ENCODE results near the gene CCDC120. TPM values are rescaled to one million over a fixed set of nuclear protein-coding genes. Genes with fewer than 3 reads are reported as not detected.

Gene CCDC120
- total RNA-seq, 2 donors from 2014 or later: 10.8 to 11.8 TPM

GRCh38 chrX:49043987-49044281 lies 14.9 kb upstream of the CCDC120 start:
- peak overlapping the region; percentile 89 for H3K4me3 Mint-ChIP-seq
- DNase-seq (no peak), ATAC-seq (no peak)
- H3K4me1 Mint-ChIP-seq: peaks cover 27% of the 10 kb centered on the region
- peak overlapping the region; percentile 86 for H3K27ac Mint-ChIP-seq
- no peaks in the 10 kb centered on the region for H3K9me3 ChIP-seq (ENCODE audit: control insufficient read depth, low read length, poor library complexity, severe bottlenecking)
- H3K27me3 Mint-ChIP-seq: no peaks in the 10 kb centered on the region
- no peaks in the 10 kb centered on the region for H3K36me3 Mint-ChIP-seq (ENCODE audit: low read depth)

- no peaks in the 10 kb centered on the region for H3K36me3 Mint-ChIP-seq (ENCODE audit: low read depth)
- H3K4me1 Mint-ChIP-seq: peaks cover 31% of the 10 kb centered on the region
- no peaks in the 10 kb centered on the region for H3K9me3 ChIP-seq (ENCODE audit: control insufficient read depth, low read length, poor library complexity, severe bottlenecking)
Observed at GRCh38 chrX:49053223-49054072, 5.4 kb upstream of the CCDC120 start.

GRCh38 chrX:49054073-49054762 lies 4.6 kb upstream of the CCDC120 start:
- no peaks in the 10 kb centered on the region for H3K36me3 Mint-ChIP-seq (ENCODE audit: low read depth)
- peak overlapping the region; percentile 90 for H3K27ac Mint-ChIP-seq
- H3K4me1 Mint-ChIP-seq: peaks cover 31% of the 10 kb centered on the region
- no peak for DNase-seq
- no peaks in the 10 kb centered on the region for H3K9me3 ChIP-seq (ENCODE audit: control insufficient read depth, low read length, poor library complexity, severe bottlenecking)
- no peak for ATAC-seq
- H3K27me3 Mint-ChIP-seq: no peaks in the 10 kb centered on the region
- peak overlapping the region; percentile 78 for H3K4me3 Mint-ChIP-seq

More at GRCh38 chrX:49053223-49054072, 5.4 kb upstream of the CCDC120 start:
- Mint-ChIP-seq H3K27ac (peak overlapping the region; percentile 90), H3K27me3 (no peaks in the 10 kb centered on the region), H3K4me3 (peak overlapping the region; percentile 81)
- DNase-seq (peak; percentile 27 to 36 (median 36)), ATAC-seq (peak; percentile 81)

GRCh38 chrX:49059201-49059600 lies 402 bp downstream of the CCDC120 start:
- DNase-seq: no peak
- H3K4me1 Mint-ChIP-seq: peaks cover 16% of the 10 kb centered on the region
- H3K4me3 Mint-ChIP-seq: no peak overlapping the region
- H3K27me3 Mint-ChIP-seq: no peaks in the 10 kb centered on the region
- no peak overlapping the region for H3K27ac Mint-ChIP-seq
- no peak for ATAC-seq
- no peaks in the 10 kb centered on the region for H3K36me3 Mint-ChIP-seq (ENCODE audit: low read depth)
- H3K9me3 ChIP-seq (ENCODE audit: control insufficient read depth, low read length, poor library complexity, severe bottlenecking): no peaks in the 10 kb centered on the region

- ATAC-seq: no peak
- H3K4me3 Mint-ChIP-seq: no peak overlapping the region
- H3K36me3 Mint-ChIP-seq (ENCODE audit: low read depth): no peaks in the 10 kb centered on the region
- H3K27me3 Mint-ChIP-seq: no peaks in the 10 kb centered on the region
- DNase-seq: no peak
- H3K4me1 Mint-ChIP-seq: peaks cover 12% of the 10 kb centered on the region
- no peaks in the 10 kb centered on the region for H3K9me3 ChIP-seq (ENCODE audit: control insufficient read depth, low read length, poor library complexity, severe bottlenecking)
- H3K27ac Mint-ChIP-seq: no peak overlapping the region
Observed at GRCh38 chrX:49059681-49060085, 884 bp downstream of the CCDC120 start.

GRCh38 chrX:49060914-49061313 lies 2.1 kb downstream of the CCDC120 start:
- Mint-ChIP-seq H3K27me3 (no peaks in the 10 kb centered on the region), H3K4me3 (no peak overlapping the region), H3K36me3 (ENCODE audit: low read depth) (no peaks in the 10 kb centered on the region), H3K27ac (peak overlapping the region; percentile 8), H3K4me1 (peaks cover 6% of the 10 kb centered on the region)
- DNase-seq (no peak), ATAC-seq (no peak)
- H3K9me3 ChIP-seq (ENCODE audit: control insufficient read depth, low read length, poor library complexity, severe bottlenecking): no peaks in the 10 kb centered on the region

- Mint-ChIP-seq H3K36me3 (ENCODE audit: low read depth) (no peaks in the 10 kb centered on the region), H3K27me3 (no peaks in the 10 kb centered on the region), H3K4me1 (peaks cover 4% of the 10 kb centered on the region), H3K4me3 (no peak overlapping the region), H3K27ac (peak overlapping the region; percentile 8)
- DNase-seq (no peak), ATAC-seq (no peak)
- H3K9me3 ChIP-seq (ENCODE audit: control insufficient read depth, low read length, poor library complexity, severe bottlenecking): no peaks in the 10 kb centered on the region
Observed at GRCh38 chrX:49061490-49061889, 2.7 kb downstream of the CCDC120 start.

GRCh38 chrX:49061916-49062315 lies 3.1 kb downstream of the CCDC120 start:
- Mint-ChIP-seq H3K27ac (peak overlapping the region; percentile 8), H3K4me1 (peaks cover 4% of the 10 kb centered on the region), H3K27me3 (no peaks in the 10 kb centered on the region), H3K4me3 (no peak overlapping the region), H3K36me3 (ENCODE audit: low read depth) (no peaks in the 10 kb centered on the region)
- ATAC-seq (no peak), DNase-seq (no peak)
- H3K9me3 ChIP-seq (ENCODE audit: control insufficient read depth, low read length, poor library complexity, severe bottlenecking): no peaks in the 10 kb centered on the region

- no peaks in the 10 kb centered on the region for H3K4me1 Mint-ChIP-seq
- DNase-seq (no peak), ATAC-seq (no peak)
- no peak overlapping the region for H3K27ac Mint-ChIP-seq
- no peaks in the 10 kb centered on the region for H3K36me3 Mint-ChIP-seq (ENCODE audit: low read depth)
- H3K9me3 ChIP-seq (ENCODE audit: control insufficient read depth, low read length, poor library complexity, severe bottlenecking): no peaks in the 10 kb centered on the region
- H3K27me3 Mint-ChIP-seq: no peaks in the 10 kb centered on the region
- no peak overlapping the region for H3K4me3 Mint-ChIP-seq
Observed at GRCh38 chrX:49063715-49064114, 4.9 kb downstream of the CCDC120 start.

- H3K9me3 ChIP-seq (ENCODE audit: control insufficient read depth, low read length, poor library complexity, severe bottlenecking): no peaks in the 10 kb centered on the region
- Mint-ChIP-seq H3K4me3 (no peak overlapping the region), H3K4me1 (no peaks in the 10 kb centered on the region), H3K27me3 (no peaks in the 10 kb centered on the region), H3K36me3 (ENCODE audit: low read depth) (no peaks in the 10 kb centered on the region), H3K27ac (no peak overlapping the region)
- no peak for ATAC-seq
- no peak for DNase-seq
Observed at GRCh38 chrX:49064303-49064702, 5.5 kb downstream of the CCDC120 start.

- H3K27me3 Mint-ChIP-seq: no peaks in the 10 kb centered on the region
- H3K9me3 ChIP-seq (ENCODE audit: control insufficient read depth, low read length, poor library complexity, severe bottlenecking): no peaks in the 10 kb centered on the region
- no peak overlapping the region for H3K4me3 Mint-ChIP-seq
- H3K36me3 Mint-ChIP-seq (ENCODE audit: low read depth): no peaks in the 10 kb centered on the region
- no peaks in the 10 kb centered on the region for H3K4me1 Mint-ChIP-seq
- no peak for DNase-seq
- no peak overlapping the region for H3K27ac Mint-ChIP-seq
- ATAC-seq: no peak
Observed at GRCh38 chrX:49064735-49065134, 5.9 kb downstream of the CCDC120 start.

- H3K9me3 ChIP-seq (ENCODE audit: control insufficient read depth, low read length, poor library complexity, severe bottlenecking): no peaks in the 10 kb centered on the region
- Mint-ChIP-seq H3K27me3 (no peaks in the 10 kb centered on the region), H3K36me3 (ENCODE audit: low read depth) (no peaks in the 10 kb centered on the region), H3K4me1 (no peaks in the 10 kb centered on the region), H3K27ac (no peak overlapping the region), H3K4me3 (no peak overlapping the region)
- ATAC-seq (no peak), DNase-seq (no peak)
Observed at GRCh38 chrX:49066278-49066677, 7.5 kb downstream of the CCDC120 start.

- no peaks in the 10 kb centered on the region for H3K36me3 Mint-ChIP-seq (ENCODE audit: low read depth)
- H3K4me1 Mint-ChIP-seq: no peaks in the 10 kb centered on the region
- no peak overlapping the region for H3K4me3 Mint-ChIP-seq
- H3K27me3 Mint-ChIP-seq: no peaks in the 10 kb centered on the region
- DNase-seq (no peak), ATAC-seq (no peak)
- no peaks in the 10 kb centered on the region for H3K9me3 ChIP-seq (ENCODE audit: control insufficient read depth, low read length, poor library complexity, severe bottlenecking)
- H3K27ac Mint-ChIP-seq: no peak overlapping the region
Observed at GRCh38 chrX:49066690-49067089, 7.9 kb downstream of the CCDC120 start.
